ENCODE measurements around the gene SNRPB.

The SNRPB gene

DNA sequence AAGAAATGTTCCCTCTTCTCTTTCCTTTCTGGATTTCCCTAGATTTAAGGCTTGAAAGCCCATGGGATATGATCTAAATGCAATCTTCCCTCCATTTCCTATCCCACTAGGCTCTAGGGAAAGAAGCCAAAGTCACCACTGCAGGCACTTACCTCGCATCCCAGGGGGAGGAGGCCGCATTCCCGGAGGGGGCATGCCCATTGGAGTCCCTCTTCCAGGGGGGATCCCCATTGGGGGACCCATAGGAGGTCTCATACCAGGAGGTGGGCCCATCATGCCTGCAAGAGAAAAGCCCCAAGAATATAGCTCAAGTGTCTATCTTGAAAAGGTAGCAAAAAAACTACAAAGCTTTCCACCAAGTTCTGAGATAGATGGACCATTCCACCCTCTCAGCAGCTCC, 8.1 kb downstream of the SNRPB start:
- TF ChIP-seq, protein P1, sequence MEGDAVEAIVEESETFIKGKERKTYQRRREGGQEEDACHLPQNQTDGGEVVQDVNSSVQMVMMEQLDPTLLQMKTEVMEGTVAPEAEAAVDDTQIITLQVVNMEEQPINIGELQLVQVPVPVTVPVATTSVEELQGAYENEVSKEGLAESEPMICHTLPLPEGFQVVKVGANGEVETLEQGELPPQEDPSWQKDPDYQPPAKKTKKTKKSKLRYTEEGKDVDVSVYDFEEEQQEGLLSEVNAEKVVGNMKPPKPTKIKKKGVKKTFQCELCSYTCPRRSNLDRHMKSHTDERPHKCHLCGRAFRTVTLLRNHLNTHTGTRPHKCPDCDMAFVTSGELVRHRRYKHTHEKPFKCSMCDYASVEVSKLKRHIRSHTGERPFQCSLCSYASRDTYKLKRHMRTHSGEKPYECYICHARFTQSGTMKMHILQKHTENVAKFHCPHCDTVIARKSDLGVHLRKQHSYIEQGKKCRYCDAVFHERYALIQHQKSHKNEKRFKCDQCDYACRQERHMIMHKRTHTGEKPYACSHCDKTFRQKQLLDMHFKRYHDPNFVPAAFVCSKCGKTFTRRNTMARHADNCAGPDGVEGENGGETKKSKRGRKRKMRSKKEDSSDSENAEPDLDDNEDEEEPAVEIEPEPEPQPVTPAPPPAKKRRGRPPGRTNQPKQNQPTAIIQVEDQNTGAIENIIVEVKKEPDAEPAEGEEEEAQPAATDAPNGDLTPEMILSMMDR (IDR thresholded peaks at IDR 0.05; ENCODE audit: control extremely low read depth, extremely low read depth, low read depth, missing control alignments): no peak
- ChIA-PET POLR2A (interaction anchor here (0.9 kb wide), 1 partner anchor 10 kb away, joined by 3 read pairs; no protein-coding TSS in a partner anchor), CTCF (interaction anchor here (2.0 to 2.2 kb wide), 2 partner anchors 10 to 59 kb away, joined by 8 to 16 read pairs; no protein-coding TSS in a partner anchor)
- DNase-seq (ENCODE audit: extremely low spot score): no peak

- TF ChIP-seq, protein P1 (IDR thresholded peaks at IDR 0.05; ENCODE audit: control extremely low read depth, extremely low read depth, low read depth, missing control alignments): no peak
- no peak for DNase-seq (ENCODE audit: extremely low spot score)
- ChIA-PET CTCF (interaction anchor here (1.0 to 2.1 kb wide), 3 partner anchors 9 to 74 kb away, joined by 3 to 8 read pairs (median 6); no protein-coding TSS in a partner anchor), POLR2A (interaction anchor here (0.6 to 2.4 kb wide), 3 partner anchors 9 to 602 kb away, joined by 3 to 7 read pairs (median 4); partner anchors contain the start of gene SNRPB)
Measured at GRCh38 chr20:2460752-2461424, 9.7 kb downstream of the SNRPB start.

- ChIA-PET CTCF (interaction anchor here (1.0 to 2.1 kb wide), 3 partner anchors 8 to 74 kb away, joined by 3 to 8 read pairs (median 6); no protein-coding TSS in a partner anchor), POLR2A (interaction anchor here (0.6 to 2.4 kb wide), 3 partner anchors 10 to 601 kb away, joined by 3 to 7 read pairs (median 4); partner anchors contain the start of gene SNRPB)
- TF ChIP-seq, protein P1 (IDR thresholded peaks at IDR 0.05; ENCODE audit: control extremely low read depth, extremely low read depth, low read depth, missing control alignments): no peak
- DNase-seq (ENCODE audit: extremely low spot score): no peak
Measured at GRCh38 chr20:2459981-2460751, 10.4 kb downstream of the SNRPB start.

- ChIA-PET POLR2A (interaction anchor here (0.7 kb wide), 1 partner anchor 12 kb away, joined by 3 read pairs; the partner anchor contains the start of gene SNRPB), CTCF (interaction anchor here (0.9 to 4.0 kb wide), 4 partner anchors 10 to 252 kb away, joined by 3 to 14 read pairs (median 4); no protein-coding TSS in a partner anchor)
- TF ChIP-seq, protein P1 (IDR thresholded peaks at IDR 0.05; ENCODE audit: control extremely low read depth, extremely low read depth, low read depth, missing control alignments): no peak
- no peak for DNase-seq (ENCODE audit: extremely low spot score)
Measured at GRCh38 chr20:2458919-2459499, 11.6 kb downstream of the SNRPB start.

DNA sequence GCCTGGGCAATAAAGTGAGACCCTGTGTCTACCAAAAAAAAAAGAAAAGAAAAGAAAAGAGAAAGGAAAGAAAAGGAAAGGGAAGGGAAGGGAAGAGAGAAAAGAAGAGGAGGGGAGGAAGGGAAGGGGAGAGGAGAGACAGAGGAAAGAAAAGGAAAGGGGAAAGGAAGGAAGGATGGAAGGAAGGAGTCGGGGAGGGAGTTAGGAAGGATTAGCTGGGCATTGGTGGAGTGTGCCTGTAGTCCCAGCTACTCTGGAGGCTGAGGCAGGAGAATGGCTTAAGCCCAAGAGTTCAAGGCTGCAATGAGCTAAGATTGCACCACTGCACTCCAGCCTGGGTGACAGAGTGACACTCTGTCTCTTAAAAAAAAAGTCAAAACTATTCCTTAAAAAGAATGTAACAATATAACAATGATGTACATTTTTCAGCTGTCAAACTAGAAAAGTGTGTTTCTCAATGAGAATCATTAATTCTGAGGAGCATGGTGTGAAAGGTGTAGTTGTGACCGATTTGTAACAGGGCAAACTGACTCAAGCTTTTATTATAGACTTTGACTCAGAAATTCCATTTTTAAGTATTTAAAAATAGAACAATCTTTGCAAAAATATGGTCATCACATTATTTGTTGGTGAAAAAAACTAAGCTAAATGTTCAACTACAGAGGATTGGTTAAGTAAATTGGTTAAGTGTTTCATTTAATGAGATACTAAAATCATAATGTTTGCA, 14.7 kb downstream of the SNRPB start:
- TF ChIP-seq, protein P1 (IDR thresholded peaks at IDR 0.05; ENCODE audit: control extremely low read depth, extremely low read depth, low read depth, missing control alignments): no peak
- ChIA-PET POLR2A (interaction anchor here (1.3 kb wide), 1 partner anchor 15 kb away, joined by 8 read pairs; the partner anchor contains the start of gene SNRPB), CTCF (interaction anchor here (0.7 to 4.1 kb wide), 8 partner anchors 10 to 491 kb away, joined by 3 to 32 read pairs (median 4); partner anchors contain the start of gene SNRPB)
- no peak for DNase-seq (ENCODE audit: extremely low spot score)
